HepG2 (cell line): ENCODE data around the gene STPG2. TPM values are rescaled to one million over a fixed set of nuclear protein-coding genes. Genes with fewer than 3 reads are reported as not detected.

ENCODE experiments used
- ATAC-seq: fragments of 200-7000 bp; cut with Tn5 transposase; 3 replicates; pipeline ENCODE4 v1.9.1; 2020; ENCODE audit warnings: mild to moderate bottlenecking, moderate library complexity
- BruUV-seq: library from RNA; stranded (reverse); fragments of 400-500 nt; replicated peaks from 2 replicates; lab custom pipeline; 2021; lab: Mats Ljungman, UMichigan
- CTCF ChIA-PET: fragments of 300-600 bp; formaldehyde crosslinking; extraction: SDS; loops from one replicate; lab custom pipeline; 2021; ENCODE audit warnings: low total read pairs, inconsistent platforms, low intra/inter-chr PET ratio; lab: Yijun Ruan, JAX
- POLR2A ChIA-PET: fragments of 350-600 bp; sonication (Branson Sonifier 250); formaldehyde crosslinking; loops from one replicate; lab custom pipeline; 2020; ENCODE audit warnings: antibody characterized with exemption, inconsistent platforms; lab: Yijun Ruan, JAX
- DNase-seq: peaks from one replicate; pipeline ENCODE4 v3.0.0-alpha.2; 2015; ENCODE audit warnings: low spot score
- FAIRE-seq: peaks from 3 replicates; lab custom pipeline; 2011; peaks lifted over from hg19 to GRCh38; lab: Jason Lieb, UNC
- H2AFZ ChIP-seq: one replicate; pipeline ENCODE4 v1.6.1; 2011; ENCODE audit warnings: low read length, inconsistent platforms
- H3K27ac ChIP-seq: fragments of 300-600 bp; 3 replicates; pipeline ENCODE4 v1.8.0; 2011; ENCODE audit warnings: mixed run types, mild to moderate bottlenecking, mixed read lengths, low read length, inconsistent platforms; ENCODE audit not compliant: insufficient read depth; ENCODE audit errors: extremely low read length
- H3K27me3 ChIP-seq, 2 experiments: fragments of 200-600 bp in 1 of 2; 2 replicates in 1 of 2; 3 replicates in 1 of 2; pipeline versions ENCODE4 v1.6.0 to v1.8.0; 2011; ENCODE audit warnings: low read length in 2 of 2, mild to moderate bottlenecking in 2 of 2, moderate library complexity in 2 of 2, inconsistent platforms in 1 of 2; ENCODE audit not compliant: insufficient read depth in 2 of 2, control insufficient read depth in 1 of 2
- H3K36me3 ChIP-seq, 2 experiments: fragments of 200-600 bp in 1 of 2; replicated peaks in 1 of 2; 2 replicates in 1 of 2; 3 replicates in 1 of 2; pipeline versions ENCODE4 v1.5.1 to v1.8.0; 2011; ENCODE audit warnings: low read length in 2 of 2, inconsistent platforms in 1 of 2; ENCODE audit not compliant: insufficient read depth in 2 of 2, control insufficient read depth in 1 of 2
- H3K4me1 ChIP-seq: 2 replicates; pipeline ENCODE4 v1.5.1; 2012; ENCODE audit warnings: low read length, inconsistent platforms; ENCODE audit not compliant: insufficient read depth
- H3K4me2 ChIP-seq: 2 replicates; pipeline ENCODE4 v1.6.0; 2011; ENCODE audit warnings: low read depth, low read length, inconsistent platforms
- H3K4me3 ChIP-seq, 3 experiments: fragments of 200-600 bp in 1 of 3; sonication (generic), shearing (Covaris generic) in 1 of 3; replicated peaks in 1 of 3; 2 replicates each; pipeline ENCODE4 v1.5.1; 2011 to 2016; ENCODE audit warnings: low read length in 3 of 3, inconsistent platforms in 2 of 3, low read depth in 2 of 3, mild to moderate bottlenecking in 2 of 3, control low read depth in 1 of 3, mixed read lengths in 1 of 3; ENCODE audit not compliant: insufficient read depth in 1 of 3
- H3K79me2 ChIP-seq: one replicate; pipeline ENCODE4 v1.6.1; 2011; ENCODE audit warnings: low read length, inconsistent platforms; ENCODE audit not compliant: insufficient read depth
- H3K9ac ChIP-seq: 2 replicates; pipeline ENCODE4 v1.6.0; 2011; ENCODE audit warnings: mild to moderate bottlenecking, low read depth, low read length, inconsistent platforms; ENCODE audit not compliant: insufficient read depth
- H3K9me3 ChIP-seq: 2 replicates; pipeline ENCODE4 v1.5.1; 2012; ENCODE audit warnings: mild to moderate bottlenecking, low read length
- H4K20me1 ChIP-seq: 2 replicates; pipeline ENCODE4 v1.6.0; 2011; ENCODE audit warnings: inconsistent platforms, mild to moderate bottlenecking, low read length, moderate library complexity; ENCODE audit not compliant: insufficient read depth
- GPN1 ChIP-seq: sonication (generic); formaldehyde crosslinking; IDR thresholded peaks from 2 replicates; pipeline ENCODE4 v1.5.1; 2020; ENCODE audit warnings: missing genetic modification reagents, borderline replicate concordance
- NRL ChIP-seq: sonication (generic); formaldehyde crosslinking; IDR thresholded peaks from 2 replicates; pipeline ENCODE4 v1.5.0; 2020; ENCODE audit warnings: missing genetic modification reagents, mild to moderate bottlenecking, moderate library complexity, borderline replicate concordance
- ZFP1 ChIP-seq: IDR thresholded peaks from 2 replicates; pipeline ENCODE4 v1.6.1; 2016
- ZNF589 ChIP-seq: sonication (generic); formaldehyde crosslinking; conservative IDR thresholded peaks from 2 replicates; pipeline ENCODE4 v1.8.0; 2022; ENCODE audit warnings: mild to moderate bottlenecking, moderate library complexity, missing genetic modification reagents
- WGBS: methylation state at CpG from one replicate; pipeline ENCODE4 v1.1.6; 2017; ENCODE audit warnings: low lambda C conversion rate; 5-methylcytosine and 5-hydroxymethylcytosine counted together
- in situ Hi-C: cut with HindIII; loops from 2 replicates; pipeline ENCODE4 v1.10.0; 2017; ENCODE audit warnings: low pct_unique_long_range_greater_than_20kb; ENCODE audit not compliant: extremely low pct_ligation_motif_present
- intact Hi-C: fragments of 100-400 bp; cut with micrococcal nuclease; formaldehyde crosslinking; loops from one replicate; pipeline ENCODE4 v1.10.0; 2022; ENCODE audit not compliant: unreplicated experiment
- polyA plus RNA-seq, 8 experiments: library from polyadenylated mRNA; depleted of rRNA in 3 of 8; stranded (reverse) in 7 of 8; unstranded in 1 of 8; fragments of >200 nt; fragmentation: Illumina TruSeq in 4 of 8; extraction: Trizol in 4 of 8; gene quantifications; 2 replicates each; pipeline versions ENCODE4 v1.2.1 to v1.2.3, GENCODE V29; 2011 to 2016; ENCODE audit warnings: low read depth in 4 of 8, missing spikeins in 1 of 8, mixed read lengths in 1 of 8; ENCODE audit not compliant: insufficient read depth in 1 of 8
- total RNA-seq, 5 experiments: library from RNA; depleted of rRNA; stranded (reverse); fragments of >200 nt; fragmentation: Illumina TruSeq; extraction: Trizol; gene quantifications; 2 replicates each; pipeline ENCODE4 v1.2.3, GENCODE V29; 2016; ENCODE audit warnings: low read depth in 1 of 5
- TF ChIP-seq, protein P1 (sequence below): sonication (generic); formaldehyde crosslinking; IDR thresholded peaks from 2 replicates; pipeline ENCODE4 v1.5.0; 2020; ENCODE audit warnings: mild to moderate bottlenecking, missing genetic modification reagents
- TF ChIP-seq, protein P2 (sequence below): sonication (generic); IDR thresholded peaks from 2 replicates; pipeline ENCODE4 v1.6.1; 2016; ENCODE audit warnings: low read depth, borderline replicate concordance

Gene STPG2
- total and polyA plus RNA-seq, 2 of the 13 experiments (the other 11 are each of a cell fraction or from before 2014, with no cell fraction given): 0.07 TPM; not detected in 1

DNA sequence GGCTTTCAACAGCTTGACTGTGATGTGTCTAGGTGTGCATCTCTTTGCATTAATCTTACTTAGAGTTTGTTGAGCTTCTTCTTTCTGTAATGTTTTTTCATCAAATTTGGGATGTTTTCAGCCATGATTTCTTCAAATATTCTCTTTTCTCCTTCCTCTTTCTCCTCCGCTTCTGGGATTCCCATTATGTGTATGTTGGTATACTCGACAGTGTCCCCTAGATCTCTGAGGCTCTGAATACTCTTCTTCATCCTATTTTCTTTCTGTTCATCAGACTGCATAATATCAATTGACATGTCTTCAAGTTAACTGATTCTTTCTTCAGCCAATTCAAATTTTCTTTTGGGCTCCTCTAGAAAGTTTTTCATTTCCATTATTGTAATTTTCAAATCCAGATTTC lies 25.9 kb downstream of the STPG2 start:
- WGBS: 3% methylated on average over 2 of the region's 2 CpGs
- Histone ChIP-seq H3K36me3 (no peaks in the 10 kb centered on the region), H4K20me1 (no peaks in the 10 kb centered on the region), H2AFZ (no peak overlapping the region), H3K9me3 (no peaks in the 10 kb centered on the region), H3K27ac (no peak overlapping the region), H3K4me2 (no peak overlapping the region), H3K4me3 (no peak overlapping the region), H3K9ac (no peak overlapping the region), H3K27me3 (no peaks in the 10 kb centered on the region), H3K79me2 (no peaks in the 10 kb centered on the region), H3K4me1 (no peaks in the 10 kb centered on the region)
- CTCF ChIA-PET: no interaction called here
- no TSS peak for BruUV-seq
- POLR2A ChIA-PET: no interaction called here
- FAIRE-seq (no peak), ATAC-seq (no peak)
- in situ Hi-C loops (no loop called here), intact Hi-C loops (no loop called here)
- TF ChIP-seq NRL: no peak
- no peak for TF ChIP-seq GPN1 (CRISPR knock-in tag)
- TF ChIP-seq ZNF589 (CRISPR knock-in tag): no peak
- TF ChIP-seq, protein P1, sequence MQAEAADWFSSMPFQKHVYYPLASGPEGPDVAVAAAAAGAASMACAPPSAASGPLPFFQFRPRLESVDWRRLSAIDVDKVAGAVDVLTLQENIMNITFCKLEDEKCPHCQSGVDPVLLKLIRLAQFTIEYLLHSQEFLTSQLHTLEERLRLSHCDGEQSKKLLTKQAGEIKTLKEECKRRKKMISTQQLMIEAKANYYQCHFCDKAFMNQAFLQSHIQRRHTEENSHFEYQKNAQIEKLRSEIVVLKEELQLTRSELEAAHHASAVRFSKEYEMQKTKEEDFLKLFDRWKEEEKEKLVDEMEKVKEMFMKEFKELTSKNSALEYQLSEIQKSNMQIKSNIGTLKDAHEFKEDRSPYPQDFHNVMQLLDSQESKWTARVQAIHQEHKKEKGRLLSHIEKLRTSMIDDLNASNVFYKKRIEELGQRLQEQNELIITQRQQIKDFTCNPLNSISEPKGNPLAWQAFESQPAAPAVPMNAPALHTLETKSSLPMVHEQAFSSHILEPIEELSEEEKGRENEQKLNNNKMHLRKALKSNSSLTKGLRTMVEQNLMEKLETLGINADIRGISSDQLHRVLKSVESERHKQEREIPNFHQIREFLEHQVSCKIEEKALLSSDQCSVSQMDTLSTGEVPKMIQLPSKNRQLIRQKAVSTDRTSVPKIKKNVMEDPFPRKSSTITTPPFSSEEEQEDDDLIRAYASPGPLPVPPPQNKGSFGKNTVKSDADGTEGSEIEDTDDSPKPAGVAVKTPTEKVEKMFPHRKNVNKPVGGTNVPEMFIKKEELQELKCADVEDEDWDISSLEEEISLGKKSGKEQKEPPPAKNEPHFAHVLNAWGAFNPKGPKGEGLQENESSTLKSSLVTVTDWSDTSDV (CRISPR knock-in tag): no peak
- no peak for TF ChIP-seq ZFP1 (CRISPR knock-in tag)
- TF ChIP-seq, protein P2, sequence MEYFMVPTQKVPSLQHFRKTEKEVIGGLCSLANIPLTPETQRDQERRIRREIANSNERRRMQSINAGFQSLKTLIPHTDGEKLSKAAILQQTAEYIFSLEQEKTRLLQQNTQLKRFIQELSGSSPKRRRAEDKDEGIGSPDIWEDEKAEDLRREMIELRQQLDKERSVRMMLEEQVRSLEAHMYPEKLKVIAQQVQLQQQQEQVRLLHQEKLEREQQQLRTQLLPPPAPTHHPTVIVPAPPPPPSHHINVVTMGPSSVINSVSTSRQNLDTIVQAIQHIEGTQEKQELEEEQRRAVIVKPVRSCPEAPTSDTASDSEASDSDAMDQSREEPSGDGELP: no peak
- TF ChIP-seq, all 625 proteins: peak for 0
- no peak for DNase-seq
